IPS DF 6.9 (cell line): ENCODE results near the gene TMEM108.

Experiments used
- DNase-seq: peaks from one replicate; pipeline ENCODE4 v3.0.0-alpha.2; 2013; ENCODE audit warnings: low read depth, low spot score
- H3K27ac ChIP-seq: one replicate; pipeline ENCODE4 v1.5.1; 2013; ENCODE audit warnings: low read length, control low read depth
- H3K27me3 ChIP-seq: 2 replicates; pipeline ENCODE4 v1.6.1; 2013; ENCODE audit warnings: mild to moderate bottlenecking, low read length; ENCODE audit not compliant: control insufficient read depth, insufficient read depth
- H3K36me3 ChIP-seq: 2 replicates; pipeline ENCODE4 v1.6.1; 2013; ENCODE audit warnings: low read length; ENCODE audit not compliant: control insufficient read depth, insufficient read depth
- H3K4me1 ChIP-seq: 2 replicates; pipeline ENCODE4 v1.6.1; 2013; ENCODE audit warnings: low read length; ENCODE audit not compliant: control insufficient read depth, insufficient read depth
- H3K4me3 ChIP-seq: 2 replicates; pipeline ENCODE4 v1.5.1; 2013; ENCODE audit warnings: mild to moderate bottlenecking, low read length
- H3K9me3 ChIP-seq: 2 replicates; pipeline ENCODE4 v1.6.1; 2013; ENCODE audit warnings: low read length, inconsistent platforms; ENCODE audit not compliant: control insufficient read depth, insufficient read depth
- WGBS: extraction: QIAGEN DNeasy Blood & Tissue Kit; methylation state at CpG from one replicate; pipeline ENCODE4 v1.1.7; 2013; ENCODE audit warnings: mixed read lengths, missing lambda C conversion rate; ENCODE audit not compliant: insufficient read length, insufficient coverage; 5-methylcytosine and 5-hydroxymethylcytosine counted together

Gene TMEM108

DNA sequence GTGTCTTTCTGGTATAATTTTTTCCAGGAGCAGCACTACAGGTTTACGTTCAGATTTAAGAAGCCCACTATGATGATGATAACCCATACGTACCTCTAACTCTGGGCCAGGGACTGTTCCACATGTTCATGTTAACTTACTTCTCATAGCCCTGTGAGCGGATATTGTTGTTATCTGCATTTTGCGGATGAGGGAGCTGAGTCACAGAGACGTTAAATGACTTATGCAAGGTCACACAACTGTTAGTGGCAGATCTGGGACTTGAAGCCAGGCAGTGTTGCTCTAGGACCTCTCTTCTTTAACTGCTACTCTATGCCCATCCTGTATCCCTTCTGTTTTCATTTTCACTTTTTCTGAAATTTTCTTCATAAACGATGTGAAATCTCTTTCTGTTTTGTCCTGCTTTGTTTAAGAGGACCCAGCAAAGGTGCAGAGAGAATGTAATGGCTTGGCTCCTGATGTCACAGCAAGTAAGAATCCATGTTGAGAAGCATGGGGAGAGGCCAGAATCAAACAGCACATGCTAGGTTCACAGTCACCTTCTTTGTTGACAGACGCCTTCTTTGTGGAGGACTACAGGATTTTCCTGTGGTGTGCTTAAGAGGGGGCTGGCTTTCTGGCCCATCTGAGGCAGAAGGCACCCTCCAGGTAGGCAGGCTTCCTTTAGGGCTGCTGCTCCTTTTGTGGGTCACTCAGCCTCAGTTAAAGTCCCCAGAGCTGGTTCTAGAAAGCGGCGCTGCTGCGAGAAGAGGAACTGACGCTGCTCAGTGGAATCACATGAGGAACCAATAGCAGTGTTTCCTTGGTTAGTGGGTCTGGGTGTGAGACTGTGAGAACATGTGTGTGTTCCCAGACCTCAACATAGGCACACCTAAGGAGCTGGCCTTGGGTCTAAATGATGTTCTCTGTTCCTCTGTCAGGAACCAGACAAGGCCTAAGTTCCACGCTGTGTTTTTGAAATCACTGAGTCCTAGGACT is 121.6 kb downstream of the TMEM108 start:
- Histone ChIP-seq H3K4me1 (no peaks in the 10 kb centered on the region), H3K27me3 (no peaks in the 10 kb centered on the region)
- WGBS, result no CpG with 5 or more reads among the region's 12 CpGs

GRCh38 chr3:133161656-133162055 is 123.5 kb downstream of the TMEM108 start:
- no CpG with 5 or more reads among the region's 3 CpGs for WGBS
- H3K4me1 ChIP-seq, result no peaks in the 10 kb centered on the region
- H3K27me3 ChIP-seq, result no peaks in the 10 kb centered on the region
- H3K36me3 ChIP-seq, result no peaks in the 10 kb centered on the region
- H3K27ac ChIP-seq, result no peak overlapping the region
- H3K9me3 ChIP-seq, result no peaks in the 10 kb centered on the region
- no peak for DNase-seq
- no peak overlapping the region for H3K4me3 ChIP-seq

More for the DNA sequence above, 121.6 kb downstream of the TMEM108 start:
- no peak for DNase-seq
- H3K27ac ChIP-seq, result no peak overlapping the region
- H3K9me3 ChIP-seq, result no peaks in the 10 kb centered on the region
- H3K36me3 ChIP-seq, result no peaks in the 10 kb centered on the region
- H3K4me3 ChIP-seq, result no peak overlapping the region

DNA sequence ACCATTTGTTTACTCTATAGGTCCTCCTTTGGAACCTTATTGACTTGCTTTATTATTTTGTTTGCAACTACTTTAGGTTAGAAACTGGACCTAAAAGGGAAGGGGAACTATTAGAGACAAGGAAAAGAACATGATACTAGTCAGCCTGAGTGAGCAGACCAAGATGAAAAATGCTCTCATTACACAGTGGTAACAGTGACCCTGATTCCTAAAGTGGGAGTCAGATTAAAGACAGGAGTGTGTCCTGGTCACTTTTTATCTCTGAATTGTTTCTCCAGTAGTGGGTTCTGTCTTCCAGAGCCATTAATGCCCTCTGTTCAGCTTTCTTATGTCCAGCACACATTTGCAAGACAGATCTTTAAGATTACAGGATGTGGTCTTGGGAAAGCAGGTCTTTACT is 124.1 kb downstream of the TMEM108 start:
- Histone ChIP-seq H3K27me3 (no peaks in the 10 kb centered on the region), H3K36me3 (no peaks in the 10 kb centered on the region), H3K27ac (no peak overlapping the region), H3K9me3 (no peaks in the 10 kb centered on the region), H3K4me3 (no peak overlapping the region), H3K4me1 (no peaks in the 10 kb centered on the region)
- no peak for DNase-seq

DNA sequence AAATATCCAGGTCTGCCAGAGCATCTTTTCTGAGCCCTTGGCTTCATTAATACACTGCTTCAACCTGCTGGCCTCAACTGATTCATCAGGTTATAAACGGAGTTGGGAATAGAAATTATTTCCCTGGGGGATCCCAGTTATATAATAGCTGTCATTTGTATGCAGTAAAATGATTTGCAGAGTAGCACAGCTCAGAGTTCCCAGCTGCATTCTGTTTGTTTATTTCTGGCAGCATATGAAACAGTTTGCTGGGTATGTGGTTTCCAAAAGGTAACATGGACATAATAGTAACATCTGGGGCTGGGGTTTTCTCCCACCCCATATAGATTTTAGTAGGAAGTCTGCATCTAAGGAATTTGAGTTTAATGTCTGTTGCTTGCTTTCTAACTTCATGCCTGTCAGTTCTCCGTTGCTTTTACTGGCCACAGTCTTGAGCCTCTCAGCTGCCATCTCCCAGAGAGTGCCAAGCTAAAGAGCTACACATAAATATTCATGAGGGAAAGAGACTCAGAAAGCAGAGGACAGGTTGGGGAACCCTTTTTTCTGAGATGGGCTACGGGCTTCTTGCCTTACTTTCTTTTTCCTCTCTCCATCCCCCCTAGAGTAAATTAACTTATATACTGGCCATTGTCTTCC is 124.6 kb downstream of the TMEM108 start:
- H3K4me1 ChIP-seq, result no peaks in the 10 kb centered on the region
- no peaks in the 10 kb centered on the region for H3K36me3 ChIP-seq
- no peak overlapping the region for H3K4me3 ChIP-seq
- DNase-seq, result no peak
- WGBS, result no CpG with 5 or more reads among the region's 3 CpGs
- no peaks in the 10 kb centered on the region for H3K27me3 ChIP-seq
- H3K27ac ChIP-seq, result no peak overlapping the region
- no peaks in the 10 kb centered on the region for H3K9me3 ChIP-seq

- WGBS, result no CpG with 5 or more reads among the region's 36 CpGs
- Histone ChIP-seq H3K27me3 (no peaks in the 10 kb centered on the region), H3K4me1 (no peaks in the 10 kb centered on the region), H3K4me3 (no peak overlapping the region), H3K36me3 (no peaks in the 10 kb centered on the region), H3K9me3 (no peaks in the 10 kb centered on the region), H3K27ac (no peak overlapping the region)
- no peak for DNase-seq
These were observed 129.3 kb downstream of the TMEM108 start for GRCh38 chr3:133167340-133168024.

- H3K4me1 ChIP-seq, result no peaks in the 10 kb centered on the region
- DNase-seq, result no peak
- no peak overlapping the region for H3K4me3 ChIP-seq
- no peaks in the 10 kb centered on the region for H3K36me3 ChIP-seq
- H3K27me3 ChIP-seq, result no peaks in the 10 kb centered on the region
- WGBS, result no CpG with 5 or more reads among the region's 1 CpG
- no peaks in the 10 kb centered on the region for H3K9me3 ChIP-seq
- no peak overlapping the region for H3K27ac ChIP-seq
These were observed 129.8 kb downstream of the TMEM108 start for GRCh38 chr3:133168025-133168401.

DNA sequence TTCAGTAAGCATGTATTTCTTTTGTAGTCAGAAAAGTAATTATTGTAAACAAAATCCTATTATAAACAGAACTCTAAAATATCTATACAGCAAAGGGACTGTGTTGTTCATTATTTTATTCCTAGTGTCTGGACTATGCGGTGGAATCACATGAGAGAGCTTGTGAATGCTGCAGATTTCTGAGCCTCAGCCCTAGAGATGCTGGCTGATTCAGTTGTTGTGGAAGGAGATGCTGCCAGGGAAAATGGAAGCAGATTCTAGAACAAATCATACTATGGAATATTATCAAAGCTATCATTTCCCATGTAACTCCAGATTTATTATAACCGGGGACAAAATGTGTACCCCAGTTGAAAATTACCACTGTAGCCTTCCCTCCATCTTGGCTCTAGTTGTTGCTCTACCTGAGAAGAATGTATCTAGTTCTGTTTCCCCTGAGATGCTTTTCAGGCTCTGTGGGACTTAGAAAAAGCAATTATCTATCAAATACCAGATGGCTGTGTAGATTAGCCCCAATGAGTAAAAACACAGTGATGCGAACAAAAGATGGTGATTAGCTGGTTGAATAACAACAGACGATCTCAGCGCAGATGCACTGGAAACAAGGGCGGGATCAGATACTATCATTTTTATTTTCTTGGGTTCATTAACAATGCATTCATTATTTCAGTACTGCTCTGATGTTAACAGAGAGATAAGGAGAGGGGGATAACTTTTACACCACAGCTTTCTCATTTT is 131.3 kb downstream of the TMEM108 start:
- Histone ChIP-seq H3K4me3 (no peak overlapping the region), H3K9me3 (no peaks in the 10 kb centered on the region), H3K4me1 (no peaks in the 10 kb centered on the region), H3K27ac (no peak overlapping the region), H3K36me3 (no peaks in the 10 kb centered on the region), H3K27me3 (no peaks in the 10 kb centered on the region)
- no peak for DNase-seq
- no CpG with 5 or more reads among the region's 6 CpGs for WGBS

GRCh38 chr3:133171831-133172230 is 133.6 kb downstream of the TMEM108 start:
- no peaks in the 10 kb centered on the region for H3K9me3 ChIP-seq
- WGBS, result no CpG with 5 or more reads among the region's 2 CpGs
- no peak overlapping the region for H3K4me3 ChIP-seq
- H3K36me3 ChIP-seq, result no peaks in the 10 kb centered on the region
- DNase-seq, result no peak
- H3K4me1 ChIP-seq, result no peaks in the 10 kb centered on the region
- H3K27ac ChIP-seq, result no peak overlapping the region
- H3K27me3 ChIP-seq, result no peaks in the 10 kb centered on the region

GRCh38 chr3:133181392-133182150 is 143.4 kb downstream of the TMEM108 start:
- H3K27me3 ChIP-seq, result no peaks in the 10 kb centered on the region
- no peak for DNase-seq
- H3K4me3 ChIP-seq, result no peak overlapping the region
- no peaks in the 10 kb centered on the region for H3K9me3 ChIP-seq
- WGBS, result no CpG with 5 or more reads among the region's 2 CpGs
- H3K36me3 ChIP-seq, result no peaks in the 10 kb centered on the region
- H3K27ac ChIP-seq, result no peak overlapping the region
- H3K4me1 ChIP-seq, result no peaks in the 10 kb centered on the region
